GM10266 (cell line): ENCODE data around the gene CABLES1.

ENCODE experiments used
- DNase-seq: peaks from one replicate; pipeline ENCODE4 v3.0.0; 2012; ENCODE audit errors: extremely low spot score
- CTCF ChIP-seq: IDR thresholded peaks from 2 replicates; pipeline ENCODE4 v1.5.1; 2012; ENCODE audit warnings: mild to moderate bottlenecking, low read depth; ENCODE audit not compliant: control insufficient read depth, insufficient read depth; ENCODE audit errors: missing control alignments

The CABLES1 gene

GRCh38 chr18:23208600-23208999, 73.3 kb downstream of the CABLES1 start:
- TF ChIP-seq CTCF, result no peak
- DNase-seq, result no peak

- no peak for DNase-seq
- no peak for TF ChIP-seq CTCF
Observed at GRCh38 chr18:23209031-23209430, 73.7 kb downstream of the CABLES1 start.

- no peak for TF ChIP-seq CTCF
- DNase-seq, result no peak
Observed at GRCh38 chr18:23209796-23210195, 74.5 kb downstream of the CABLES1 start.

- DNase-seq, result no peak
- no peak for TF ChIP-seq CTCF
Observed at GRCh38 chr18:23210526-23210925, 75.2 kb downstream of the CABLES1 start.

GRCh38 chr18:23211146-23211545, 75.9 kb downstream of the CABLES1 start:
- no peak for TF ChIP-seq CTCF
- DNase-seq, result no peak

- no peak for DNase-seq
- TF ChIP-seq CTCF, result no peak
Observed at GRCh38 chr18:23212161-23212560, 76.9 kb downstream of the CABLES1 start.

GRCh38 chr18:23213200-23213599, 77.9 kb downstream of the CABLES1 start:
- TF ChIP-seq CTCF, result no peak
- no peak for DNase-seq
